Activated CD8-positive, alpha-beta T cell treated with anti-CD3 and anti-CD28 coated beads for 36 hours (primary cell): ENCODE data around the gene POLG. TPM values are rescaled to one million over a fixed set of nuclear protein-coding genes. Genes with fewer than 3 reads are reported as not detected.

ENCODE experiments used
- ATAC-seq: fragments of 200-7000 bp; cut with Tn5 transposase; one replicate; pipeline ENCODE4 v1.10.0; 2021; ENCODE audit warnings: mild to moderate bottlenecking, moderate library complexity
- CTCF ChIA-PET: fragments of 350-600 bp; sonication (Branson Sonifier 250); formaldehyde crosslinking; loops from one replicate; lab custom pipeline; 2021; ENCODE audit warnings: antibody characterized with exemption; lab: Charles Lee
- POLR2A ChIA-PET: fragments of 350-600 bp; sonication (Branson Sonifier 250); formaldehyde crosslinking; loops from one replicate; lab custom pipeline; 2021; ENCODE audit warnings: antibody characterized with exemption; lab: Charles Lee
- DNase-seq: peaks from one replicate; pipeline ENCODE4 v3.0.0-alpha.2; 2020
- H3K27ac Mint-ChIP-seq: one replicate; pipeline ENCODE4 v1.8.0; 2021; ENCODE audit warnings: mild to moderate bottlenecking, mixed read lengths
- H3K27me3 Mint-ChIP-seq: one replicate; pipeline ENCODE4 v1.8.0; 2021; ENCODE audit warnings: mixed read lengths
- H3K36me3 Mint-ChIP-seq: one replicate; pipeline ENCODE4 v1.8.0; 2021; ENCODE audit warnings: low read depth, mixed read lengths
- H3K4me1 Mint-ChIP-seq: one replicate; pipeline ENCODE4 v1.8.0; 2021; ENCODE audit warnings: low read depth, mixed read lengths
- H3K4me3 Mint-ChIP-seq: one replicate; pipeline ENCODE4 v1.8.0; 2021; ENCODE audit warnings: mild to moderate bottlenecking, moderate library complexity, mixed read lengths
- H3K9me3 Mint-ChIP-seq: one replicate; pipeline ENCODE4 v1.8.0; 2021; ENCODE audit warnings: mixed read lengths
- intact Hi-C: fragments of 100-400 bp; cut with micrococcal nuclease; formaldehyde crosslinking; loops from one replicate; pipeline ENCODE4 v1.10.0; 2022
- total RNA-seq, 2 experiments: library from RNA; stranded (reverse); gene quantifications; one replicate each; pipeline ENCODE4 v1.2.3, GENCODE V29; 2021
- TF ChIP-seq, protein P1 (sequence below): fragments of 200-600 bp; IDR thresholded peaks from one replicate; pipeline ENCODE4 v1.8.0; 2022; ENCODE audit warnings: antibody characterized with exemption, mild to moderate bottlenecking

The POLG gene
- total RNA-seq, 2 experiments from 2014 or later = 101 to 106 TPM

DNA sequence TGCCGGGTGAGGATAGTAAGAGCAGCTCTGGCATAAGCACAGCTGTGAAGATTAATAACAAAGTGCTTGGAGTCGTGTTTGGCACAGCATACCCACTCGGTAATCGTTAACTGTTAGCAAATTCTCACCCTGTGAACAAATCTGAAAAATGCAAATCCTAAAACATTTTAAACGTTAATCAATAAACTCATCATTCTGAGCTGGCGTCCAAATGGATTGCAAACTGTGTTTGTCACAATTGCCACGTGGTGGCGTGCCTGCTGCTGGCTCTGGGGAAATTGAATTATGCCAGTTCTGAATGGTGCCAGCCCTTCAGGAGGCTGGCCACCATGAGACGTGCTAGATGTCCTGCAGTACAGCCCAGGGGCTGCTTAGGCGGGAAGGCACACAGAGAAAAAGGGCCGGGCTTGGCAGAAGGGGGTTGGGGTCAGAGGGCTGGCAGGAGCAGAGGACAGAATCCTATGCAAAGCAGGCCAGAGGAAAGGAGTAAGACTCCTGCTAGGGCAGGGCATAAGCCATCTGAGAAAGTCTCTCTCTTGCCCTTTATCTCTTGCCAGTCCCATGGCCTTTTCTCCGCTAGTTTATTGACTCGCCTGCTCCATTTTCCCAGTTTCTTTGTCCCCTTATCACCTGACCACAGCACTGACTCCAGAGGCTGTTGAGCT is 22.1 kb upstream of the POLG start:
- peaks cover 3% of the 10 kb centered on the region for H3K4me1 Mint-ChIP-seq
- no peak overlapping the region for H3K4me3 Mint-ChIP-seq
- H3K27me3 Mint-ChIP-seq = peaks cover 70% of the 10 kb centered on the region
- no peak overlapping the region for H3K27ac Mint-ChIP-seq
- intact Hi-C loops = loop anchor here (5.0 kb wide), 1 partner anchor 116 kb away; no protein-coding TSS in a partner anchor
- no peaks in the 10 kb centered on the region for H3K36me3 Mint-ChIP-seq
- H3K9me3 Mint-ChIP-seq = no peaks in the 10 kb centered on the region
- TF ChIP-seq, protein P1, sequence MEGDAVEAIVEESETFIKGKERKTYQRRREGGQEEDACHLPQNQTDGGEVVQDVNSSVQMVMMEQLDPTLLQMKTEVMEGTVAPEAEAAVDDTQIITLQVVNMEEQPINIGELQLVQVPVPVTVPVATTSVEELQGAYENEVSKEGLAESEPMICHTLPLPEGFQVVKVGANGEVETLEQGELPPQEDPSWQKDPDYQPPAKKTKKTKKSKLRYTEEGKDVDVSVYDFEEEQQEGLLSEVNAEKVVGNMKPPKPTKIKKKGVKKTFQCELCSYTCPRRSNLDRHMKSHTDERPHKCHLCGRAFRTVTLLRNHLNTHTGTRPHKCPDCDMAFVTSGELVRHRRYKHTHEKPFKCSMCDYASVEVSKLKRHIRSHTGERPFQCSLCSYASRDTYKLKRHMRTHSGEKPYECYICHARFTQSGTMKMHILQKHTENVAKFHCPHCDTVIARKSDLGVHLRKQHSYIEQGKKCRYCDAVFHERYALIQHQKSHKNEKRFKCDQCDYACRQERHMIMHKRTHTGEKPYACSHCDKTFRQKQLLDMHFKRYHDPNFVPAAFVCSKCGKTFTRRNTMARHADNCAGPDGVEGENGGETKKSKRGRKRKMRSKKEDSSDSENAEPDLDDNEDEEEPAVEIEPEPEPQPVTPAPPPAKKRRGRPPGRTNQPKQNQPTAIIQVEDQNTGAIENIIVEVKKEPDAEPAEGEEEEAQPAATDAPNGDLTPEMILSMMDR = peak; percentile 60
- ChIA-PET POLR2A (no interaction called here), CTCF (interaction anchor here (1.0 to 9.5 kb wide), 19 partner anchors 10 to 204 kb away, joined by 3 to 185 read pairs (median 41); partner anchors contain the start of gene POLG)
- ATAC-seq (no peak), DNase-seq (peak; percentile 42)

DNA sequence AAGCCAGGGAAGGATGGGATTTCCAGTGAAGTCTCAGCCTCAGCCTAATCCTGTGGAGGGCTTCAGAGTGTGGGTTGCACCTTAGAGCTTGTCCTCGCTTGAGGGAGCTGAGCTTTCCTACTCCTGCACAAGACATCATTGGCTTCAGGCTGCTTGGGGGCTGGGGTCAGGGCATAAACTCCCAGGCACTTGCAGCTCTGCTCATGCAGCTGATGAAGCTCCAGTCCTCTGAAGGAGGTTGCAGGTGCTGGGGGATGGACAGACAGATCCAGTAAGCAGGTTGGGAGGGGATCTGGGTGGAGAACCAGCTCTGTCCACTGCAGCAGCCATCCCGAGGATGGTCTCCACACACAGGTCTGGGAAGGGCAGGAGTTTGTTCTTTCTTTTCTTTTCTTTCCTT is 19.4 kb upstream of the POLG start:
- intact Hi-C loops = no loop called here
- H3K4me1 Mint-ChIP-seq = peaks cover under 1% of the 10 kb centered on the region
- CTCF ChIA-PET = interaction anchor here (1.1 to 9.0 kb wide), 3 partner anchors 21 to 147 kb away, joined by 3 to 165 read pairs (median 116); partner anchors contain the start of gene POLG
- peaks cover 45% of the 10 kb centered on the region for H3K27me3 Mint-ChIP-seq
- no peaks in the 10 kb centered on the region for H3K9me3 Mint-ChIP-seq
- H3K36me3 Mint-ChIP-seq = no peaks in the 10 kb centered on the region
- ATAC-seq = no peak
- TF ChIP-seq, protein P1 = no peak
- no peak for DNase-seq
- H3K27ac Mint-ChIP-seq = no peak overlapping the region
- POLR2A ChIA-PET = interaction anchor here (1.0 kb wide), 1 partner anchor 19 kb away, joined by 3 read pairs; the partner anchor contains the start of gene POLG
- no peak overlapping the region for H3K4me3 Mint-ChIP-seq

DNA sequence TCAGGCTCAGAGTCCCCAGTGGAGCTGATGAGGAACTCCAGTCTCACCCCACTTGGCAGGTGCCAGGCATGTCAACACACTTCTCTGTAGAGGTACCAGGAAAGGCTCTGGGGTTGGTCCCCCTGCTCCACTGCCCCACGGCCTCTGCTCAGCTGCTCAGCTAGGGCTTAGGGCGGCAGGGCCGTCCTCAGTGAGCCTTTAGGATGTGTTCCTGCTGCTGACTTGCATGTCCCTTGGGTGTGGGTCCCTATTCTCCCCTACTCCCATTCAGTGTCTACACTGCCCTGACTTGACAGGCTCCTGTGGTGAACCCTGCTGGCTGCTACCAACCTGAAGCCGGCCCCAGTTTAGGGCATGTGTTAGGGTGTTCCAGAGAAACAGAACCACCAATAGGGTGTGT is 17.9 kb upstream of the POLG start:
- H3K36me3 Mint-ChIP-seq = no peaks in the 10 kb centered on the region

DNA sequence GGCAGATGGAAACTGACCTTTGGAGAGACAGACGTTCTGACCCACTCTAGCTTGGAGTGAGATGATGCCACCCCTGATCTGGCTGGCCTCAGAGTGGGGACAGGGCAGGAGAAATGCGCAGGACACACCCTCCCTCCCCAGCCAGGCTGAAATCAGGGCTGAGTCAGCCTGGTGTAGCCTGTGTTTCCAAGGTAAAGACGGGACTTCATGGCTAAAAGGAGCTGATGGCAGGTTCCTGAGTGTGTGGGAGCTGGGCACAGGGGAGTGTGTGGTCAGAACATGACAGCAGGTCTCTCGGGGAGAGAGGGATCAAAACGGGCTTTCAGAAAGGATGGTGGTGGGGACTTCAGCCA is 14.6 kb upstream of the POLG start:
- DNase-seq = no peak
- peaks cover 4% of the 10 kb centered on the region for H3K4me1 Mint-ChIP-seq
- peaks cover 15% of the 10 kb centered on the region for H3K27me3 Mint-ChIP-seq
- H3K36me3 Mint-ChIP-seq = no peaks in the 10 kb centered on the region
- no peak overlapping the region for H3K27ac Mint-ChIP-seq
- no peak for ATAC-seq
- H3K4me3 Mint-ChIP-seq = no peak overlapping the region
- ChIA-PET CTCF (interaction anchor here (0.6 to 8.1 kb wide), 3 partner anchors 9 to 68 kb away, joined by 3 to 65 read pairs (median 3); no protein-coding TSS in a partner anchor), POLR2A (no interaction called here)
- intact Hi-C loops = no loop called here
- H3K9me3 Mint-ChIP-seq = no peaks in the 10 kb centered on the region
- TF ChIP-seq, protein P1 = no peak

More for the DNA sequence above, 17.9 kb upstream of the POLG start:
- TF ChIP-seq, protein P1 = no peak
- Mint-ChIP-seq H3K27ac (no peak overlapping the region), H3K27me3 (peaks cover 33% of the 10 kb centered on the region), H3K4me3 (no peak overlapping the region), H3K9me3 (no peaks in the 10 kb centered on the region), H3K4me1 (peaks cover 4% of the 10 kb centered on the region)
- intact Hi-C loops = no loop called here
- CTCF ChIA-PET = interaction anchor here (8.6 kb wide), 1 partner anchor 19 kb away, joined by 116 read pairs; the partner anchor contains the start of gene POLG
- POLR2A ChIA-PET = no interaction called here
- ATAC-seq (no peak), DNase-seq (no peak)
